SK-N-MC (cell line): ENCODE measurements around the gene PARD3B.

ENCODE experiments used
- EZH2 ChIP-seq: fragments of 200-600 bp; sonication (generic); IDR thresholded peaks from one replicate; pipeline ENCODE4 v1.6.1; 2017; ENCODE audit warnings: antibody characterized with exemption
- FOXP2 ChIP-seq: optimal IDR thresholded peaks from 2 replicates; pipeline ENCODE3; 2011; ENCODE audit warnings: mild to moderate bottlenecking, moderate library complexity; ENCODE audit not compliant: insufficient read depth; ENCODE audit errors: extremely low read length, control extremely low read depth
- POLR2AphosphoS5 ChIP-seq: IDR thresholded peaks from 2 replicates; pipeline ENCODE4 v1.6.1; 2012; ENCODE audit warnings: mild to moderate bottlenecking, low read depth, low read length, borderline replicate concordance

DNA sequence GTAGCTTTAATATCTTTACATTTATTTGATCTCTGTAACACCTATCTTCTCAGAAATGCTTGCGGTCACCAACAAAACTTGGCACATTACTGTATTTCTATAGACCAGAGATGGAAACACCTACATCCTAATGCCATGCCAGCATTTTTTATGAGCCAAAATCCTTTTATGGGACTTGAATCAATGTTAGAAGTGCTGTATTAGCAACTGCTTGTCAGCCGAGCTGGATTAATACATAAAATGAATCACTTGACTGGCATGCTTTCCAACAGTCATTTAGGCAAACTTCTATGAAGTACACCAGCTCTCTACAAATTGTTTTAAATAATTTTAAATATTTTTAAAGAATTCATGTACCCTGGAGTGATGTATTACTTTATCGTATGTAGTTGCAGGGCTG is 864.1 kb downstream of the PARD3B start:
- TF ChIP-seq POLR2AphosphoS5 (no peak), FOXP2 (no peak), EZH2 (no peak)
